Stimulated activated CD4-positive, alpha-beta T cell treated with anti-CD3 and anti-CD28 coated beads, Interleukin-2, amount 100 ng/mL, for 4 hours (primary cell): Measurements from ENCODE around the gene TSPOAP1.

ENCODE experiments used
- DNase-seq: peaks from one replicate; pipeline ENCODE4 v3.0.0-alpha.2; 2020; ENCODE audit warnings: low read depth

Gene TSPOAP1

DNA sequence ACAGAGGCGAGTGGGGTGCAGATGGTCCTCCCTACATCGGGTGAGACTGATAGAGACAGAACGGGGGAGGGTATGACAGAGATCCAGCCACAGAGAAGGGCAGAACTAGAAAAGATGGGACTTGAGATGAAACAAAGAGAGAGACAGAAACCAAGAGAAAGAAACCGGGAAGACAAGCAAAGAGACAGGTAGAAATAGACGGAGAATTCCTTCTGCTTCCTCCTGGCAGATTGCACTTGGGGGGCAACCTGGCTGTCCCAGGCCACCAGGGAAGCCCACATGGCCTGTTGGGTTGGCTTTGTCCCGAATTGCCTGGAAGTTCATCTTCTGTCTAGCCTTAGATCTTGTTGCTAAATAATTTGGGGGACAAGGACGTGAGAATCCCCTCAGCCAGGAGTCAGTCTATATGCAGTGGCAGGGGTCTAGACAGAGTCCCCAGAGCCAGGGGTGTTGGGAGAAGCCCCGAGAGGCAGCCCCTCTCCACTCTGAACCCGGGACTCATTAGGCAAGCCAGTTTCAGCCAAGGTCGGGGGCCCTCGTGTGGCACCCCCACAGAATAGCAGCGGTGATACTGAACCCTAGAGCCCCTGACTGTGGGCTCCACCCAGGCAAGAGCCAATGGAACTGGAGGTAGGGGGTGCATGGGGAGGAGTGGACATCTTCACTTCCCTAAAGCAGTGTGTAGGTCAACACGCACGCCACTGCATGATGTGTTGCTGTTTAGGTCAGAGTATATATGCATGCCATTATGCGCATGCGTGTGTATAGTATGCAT, 627 bp upstream of the TSPOAP1 start:
- peak; percentile 83 for DNase-seq

DNA sequence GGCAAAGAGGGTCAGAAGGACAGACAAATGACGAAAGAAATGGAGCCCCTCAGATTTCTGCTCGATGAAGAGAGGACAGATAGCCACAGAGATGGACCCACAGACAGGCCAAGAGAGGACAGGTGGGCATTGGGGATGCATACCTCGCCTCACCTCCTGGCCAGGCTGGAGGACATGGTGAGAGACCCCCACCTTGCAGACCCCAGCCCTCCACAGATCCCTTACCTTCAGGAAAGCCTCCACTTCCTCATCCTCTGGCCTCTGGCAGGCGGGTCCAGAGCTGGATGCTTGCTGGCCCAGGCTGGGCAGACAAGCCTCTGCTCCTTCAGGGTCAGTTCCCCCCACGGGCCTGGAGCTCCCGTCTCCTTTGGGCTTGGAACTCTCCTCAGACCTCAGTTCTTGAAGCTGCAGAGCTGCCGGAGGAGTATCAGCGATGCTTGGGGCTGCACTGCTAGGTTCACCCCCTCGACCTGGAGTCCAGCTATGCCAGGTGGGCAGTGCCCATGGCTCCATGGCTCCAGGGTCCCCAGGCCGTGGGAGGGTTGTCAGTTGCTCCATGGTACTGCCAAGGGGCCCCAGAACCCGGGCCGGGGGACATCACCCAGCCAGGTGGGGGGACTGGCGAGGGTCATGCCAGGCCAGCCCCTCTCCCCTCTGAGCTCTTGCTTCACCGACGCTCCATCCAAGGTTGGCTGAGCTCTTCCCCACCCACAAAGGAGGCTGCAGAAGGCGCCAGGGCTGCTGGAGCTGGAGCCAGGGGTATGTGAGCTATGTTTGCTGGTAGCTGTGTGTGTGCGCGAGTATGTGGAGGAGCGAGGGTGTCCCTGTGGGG, 1.0 kb downstream of the TSPOAP1 start:
- DNase-seq, result no peak

DNA sequence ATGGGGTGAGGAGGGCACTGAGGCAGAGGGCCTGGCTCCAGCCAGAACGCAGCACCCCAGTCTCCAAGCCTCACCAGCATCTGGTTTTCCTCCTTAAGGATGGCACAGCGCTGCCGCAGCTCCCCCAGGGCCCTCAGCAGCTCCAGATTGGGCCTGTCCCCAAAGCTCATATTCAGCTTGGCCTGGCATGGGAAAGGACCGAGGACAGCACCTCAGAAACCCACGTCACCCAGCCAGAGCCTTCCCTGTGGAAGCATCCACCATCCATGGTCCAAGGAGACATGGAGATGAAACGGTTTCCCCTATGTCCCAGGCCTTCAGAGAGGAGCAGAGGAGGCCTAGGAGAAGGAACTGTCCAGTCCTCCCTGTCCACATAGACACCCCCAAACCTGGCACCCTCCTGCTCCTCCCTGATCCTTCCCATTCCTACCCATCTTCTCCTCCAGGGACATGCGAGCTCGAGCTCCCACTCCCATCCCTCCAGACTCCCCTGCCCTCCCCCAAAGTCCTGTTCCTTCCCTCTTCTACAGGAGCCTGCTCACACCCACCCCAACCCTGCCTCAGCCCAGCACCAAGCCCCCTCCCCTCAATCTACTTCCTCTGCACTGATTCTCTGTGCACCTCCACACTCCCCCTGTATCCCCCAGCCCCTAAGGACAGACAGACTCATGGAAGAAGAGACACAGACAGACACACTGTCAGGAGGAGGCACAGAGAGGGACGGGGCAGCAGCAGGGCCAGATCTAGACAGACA, 1.8 kb downstream of the TSPOAP1 start:
- DNase-seq, result no peak

DNA sequence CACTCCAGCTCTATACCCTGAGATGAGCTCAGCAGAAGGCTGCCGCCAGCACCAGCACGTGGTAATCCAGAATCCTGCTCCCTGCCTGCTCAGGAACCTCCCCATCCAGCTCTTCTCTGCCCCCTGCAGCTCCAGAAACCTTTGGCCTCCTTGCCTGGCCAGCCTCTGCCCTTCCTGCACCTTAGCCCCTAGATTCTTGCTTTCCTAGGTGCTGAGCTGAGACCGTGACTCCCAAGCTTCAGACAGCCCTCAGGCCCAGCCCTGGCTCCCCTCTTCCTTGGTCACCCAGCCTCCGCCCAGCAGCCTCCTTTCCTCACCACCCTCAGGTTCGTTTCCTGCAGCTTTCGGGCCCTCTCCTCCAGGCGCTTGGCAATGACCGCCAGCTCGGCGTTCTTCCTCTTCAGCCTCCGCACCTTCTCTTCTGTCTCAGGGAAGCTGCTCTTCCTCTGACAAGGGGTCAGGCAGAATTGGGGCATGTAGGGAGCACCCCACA, 2.6 kb downstream of the TSPOAP1 start:
- DNase-seq, result no peak

DNA sequence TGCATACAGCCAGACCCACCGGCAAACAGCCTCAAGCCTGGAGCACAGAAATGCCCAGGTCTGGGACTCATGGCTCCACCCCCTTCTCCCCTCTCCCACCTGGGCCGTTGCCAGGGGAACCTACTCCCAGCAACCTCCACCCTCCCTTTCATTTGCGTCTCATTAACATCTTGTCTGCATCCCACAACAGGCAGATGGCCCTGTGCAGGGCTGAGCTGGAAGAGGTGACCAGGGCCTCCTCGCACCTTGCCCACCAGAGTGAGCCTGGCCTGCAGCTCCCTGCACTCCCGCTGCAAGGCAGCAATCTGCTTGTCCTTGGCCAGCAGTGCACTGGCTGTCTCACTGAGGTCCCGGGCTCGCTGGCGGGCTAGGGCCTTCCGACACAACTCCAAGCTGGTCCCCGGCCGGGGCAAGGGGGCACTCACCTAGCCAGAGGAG, 3.3 kb downstream of the TSPOAP1 start:
- no peak for DNase-seq

DNA sequence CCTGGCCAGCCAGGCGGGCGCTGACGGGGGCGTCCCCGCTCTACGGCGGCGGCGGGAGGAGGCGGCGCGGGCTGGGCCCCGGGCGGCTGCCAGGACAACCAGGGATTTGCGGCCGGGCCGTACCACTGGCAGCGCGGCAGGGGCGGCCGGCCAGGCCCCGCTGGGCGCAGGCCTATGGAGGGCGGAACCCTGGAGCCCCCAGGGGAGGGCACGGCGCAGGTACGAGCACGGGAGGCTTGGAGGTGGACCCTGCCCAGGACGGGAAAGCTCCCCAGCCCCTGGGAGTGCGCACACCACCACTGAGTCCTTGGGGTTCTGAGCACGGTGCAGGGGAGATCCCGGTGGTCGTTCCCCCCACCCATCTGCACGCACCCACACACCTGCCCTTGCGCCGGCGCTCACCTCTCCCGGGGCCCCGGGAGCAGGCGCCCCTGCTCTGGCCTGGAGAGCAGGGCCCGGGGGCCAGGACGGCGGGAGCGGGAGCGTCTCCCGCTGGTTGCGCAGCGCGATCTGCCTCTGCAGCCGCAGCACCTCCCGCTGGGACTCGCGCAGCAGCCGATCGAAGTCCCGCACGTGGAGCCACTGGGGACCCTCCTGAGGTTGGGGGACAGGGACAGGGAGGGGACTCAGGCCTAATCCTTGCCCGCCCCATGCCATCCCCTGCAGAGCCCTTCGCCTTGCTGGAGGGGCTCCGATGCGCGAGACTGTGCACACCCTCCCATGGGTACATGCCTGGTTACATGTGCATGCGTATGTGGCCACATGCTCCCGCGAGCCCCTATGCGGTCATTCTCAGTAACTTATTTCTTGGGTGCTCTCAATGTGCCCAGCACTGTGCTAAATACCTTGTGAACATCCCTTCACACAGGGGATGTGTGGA, 3.9 kb downstream of the TSPOAP1 start:
- DNase-seq, result no peak

DNA sequence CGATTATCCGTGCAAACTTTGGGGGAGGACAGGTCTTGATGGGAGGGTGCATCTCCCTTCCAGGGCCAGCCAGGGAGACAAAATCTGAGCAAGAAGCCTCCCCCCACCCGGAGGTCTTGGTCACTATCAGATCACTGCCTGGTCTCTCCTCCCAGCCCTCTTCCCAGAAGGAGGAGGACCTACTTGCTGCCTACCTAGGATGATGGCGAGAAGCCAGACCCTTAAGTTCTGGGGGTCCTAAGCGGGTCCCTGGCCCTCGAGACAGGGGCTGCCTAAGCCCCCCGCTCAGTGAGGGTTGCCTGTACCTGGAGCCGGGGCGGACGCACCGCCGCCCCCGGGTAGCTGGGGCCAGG, 4.6 kb downstream of the TSPOAP1 start:
- no peak for DNase-seq

DNA sequence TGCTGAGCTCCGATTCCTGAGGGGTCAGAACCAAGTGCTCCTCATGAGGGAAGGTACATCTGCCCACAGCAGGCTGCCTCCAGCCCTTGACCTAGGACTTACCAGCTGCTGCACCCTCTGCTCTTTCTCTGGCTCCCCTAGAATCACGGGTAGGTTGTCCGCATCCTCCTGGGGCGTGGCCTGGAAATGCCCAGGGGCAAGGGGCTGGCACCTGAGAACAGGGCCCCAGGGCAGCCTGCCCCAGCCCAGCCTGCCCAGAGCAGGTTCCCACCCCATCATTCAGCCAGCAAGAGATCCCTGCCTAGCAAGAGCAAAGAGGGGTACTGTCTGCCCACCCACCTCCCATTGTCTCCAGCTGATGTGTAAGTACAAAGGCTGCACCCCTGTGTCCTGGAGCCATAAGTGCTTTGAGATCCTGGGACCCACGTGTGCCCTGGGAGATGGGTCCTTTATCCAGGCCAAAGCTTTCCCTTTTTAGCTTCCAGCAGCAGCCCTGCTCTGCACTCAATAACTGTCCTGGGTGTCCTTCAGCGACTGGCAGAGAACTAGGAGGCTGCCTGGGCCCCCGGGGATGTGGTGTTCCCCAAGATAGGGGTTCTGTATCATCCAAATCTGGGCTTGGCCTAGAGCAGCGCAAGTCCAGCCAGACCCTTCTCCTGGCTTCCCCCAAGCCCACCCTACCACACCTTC, 5.1 kb downstream of the TSPOAP1 start:
- DNase-seq, result no peak

DNA sequence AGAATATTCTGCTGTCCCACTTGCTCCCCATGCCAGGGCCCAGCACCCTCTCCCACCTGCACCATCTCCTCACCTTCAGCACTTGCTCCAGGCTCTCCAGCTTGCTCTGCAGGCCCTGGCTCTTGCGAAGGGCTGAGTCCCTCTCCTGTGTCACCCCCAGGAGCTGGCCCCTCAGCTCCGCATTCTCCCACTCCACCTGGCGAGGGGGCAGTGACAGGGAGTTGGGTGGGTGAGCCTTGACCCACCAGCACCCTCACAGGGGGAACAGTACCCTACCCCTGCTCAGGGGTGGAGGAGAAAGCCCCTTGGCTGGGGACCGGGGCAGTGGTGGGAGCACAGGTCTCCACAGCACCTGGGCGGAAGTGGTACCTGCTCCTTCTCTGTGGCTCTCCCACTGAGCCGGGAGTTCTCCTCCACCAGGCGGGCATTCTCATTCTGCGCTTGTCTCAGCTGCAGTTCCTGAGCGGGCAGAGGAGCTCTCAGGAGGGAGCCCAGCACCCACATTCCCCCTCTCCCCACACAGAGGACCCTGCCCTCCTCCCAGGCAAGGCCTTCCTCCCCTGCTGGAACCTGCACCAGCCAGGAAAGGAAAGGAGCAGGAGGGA, 5.9 kb downstream of the TSPOAP1 start:
- DNase-seq, result no peak

DNA sequence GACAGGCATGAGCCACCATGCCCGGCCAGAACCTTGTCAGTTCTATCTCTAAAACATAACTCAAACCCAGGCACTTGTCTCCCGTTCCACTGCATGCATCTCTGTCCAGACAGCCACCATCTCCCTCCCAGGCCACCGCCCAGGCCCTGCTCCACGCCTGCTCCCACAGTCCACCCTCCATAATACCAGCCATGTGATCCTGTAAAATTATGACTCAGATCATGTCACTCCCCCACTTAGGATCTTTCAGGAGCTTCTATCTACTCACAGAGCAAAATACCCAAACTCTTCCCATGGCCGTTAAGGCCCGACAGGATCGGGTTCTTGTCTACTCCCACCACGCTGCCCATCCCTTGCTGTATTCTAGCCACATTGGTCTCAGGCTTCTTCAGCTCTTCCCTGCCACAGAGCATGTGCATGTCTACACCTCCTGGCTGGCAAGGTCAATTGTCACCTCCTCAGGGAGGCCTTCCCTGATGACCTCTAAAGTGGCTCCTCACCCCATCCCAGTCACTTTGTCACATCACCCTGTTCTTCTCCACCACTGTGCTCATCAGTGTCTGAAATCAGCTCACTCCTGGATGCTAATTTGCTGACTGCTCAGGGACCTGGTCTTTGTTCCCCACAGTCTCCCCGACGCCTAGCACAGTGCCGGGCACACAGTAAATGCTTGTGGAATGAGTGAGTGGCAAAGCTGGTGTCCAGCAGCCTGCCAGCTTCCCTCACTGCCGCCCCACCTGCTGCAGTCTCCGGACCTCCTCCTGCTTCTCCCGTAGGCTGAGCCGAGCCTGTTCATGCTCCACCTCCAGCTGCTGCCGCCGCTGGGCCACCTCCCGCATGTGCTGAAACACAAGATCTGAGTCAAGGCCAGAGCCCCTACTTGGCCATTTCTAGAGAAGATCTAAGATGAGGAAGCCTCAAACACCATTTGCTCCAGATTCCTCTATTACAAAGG, 6.7 kb downstream of the TSPOAP1 start:
- DNase-seq, result no peak

DNA sequence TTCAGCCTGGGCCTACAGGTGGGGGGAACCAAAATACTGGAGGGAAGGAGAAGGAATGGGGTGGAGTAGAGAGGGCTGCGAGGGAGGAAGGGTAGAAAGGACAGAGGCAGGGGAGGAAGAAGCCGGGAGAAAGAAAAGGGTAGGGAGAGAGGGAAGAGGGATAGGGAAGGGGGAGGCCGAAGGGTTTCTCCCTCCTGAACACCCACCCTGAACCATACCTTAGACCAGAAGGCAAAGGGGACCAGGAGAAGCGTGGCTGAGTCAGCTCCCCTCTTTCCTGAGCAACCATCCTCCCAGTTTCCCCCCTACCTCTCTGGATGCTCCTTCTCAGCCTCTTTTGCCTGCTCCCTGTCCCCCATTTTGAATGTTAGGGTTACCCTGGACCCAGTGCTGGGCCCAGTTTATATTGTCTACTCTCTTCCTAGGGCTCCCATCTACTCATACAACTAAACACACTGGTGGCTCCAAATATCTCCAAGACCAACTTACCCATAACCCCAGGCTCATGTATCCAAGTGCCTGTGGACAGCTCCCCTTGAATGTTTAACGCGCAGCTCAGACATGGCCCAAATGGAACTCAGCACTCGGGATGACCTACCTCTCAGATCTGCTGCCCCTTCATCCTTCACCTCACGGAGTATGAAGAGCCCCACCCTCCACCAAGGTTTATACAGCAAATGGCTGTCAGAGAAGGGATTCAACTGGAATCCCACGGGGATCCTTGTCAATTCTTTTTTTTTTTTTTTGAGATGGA, 7.8 kb downstream of the TSPOAP1 start:
- DNase-seq, result no peak

DNA sequence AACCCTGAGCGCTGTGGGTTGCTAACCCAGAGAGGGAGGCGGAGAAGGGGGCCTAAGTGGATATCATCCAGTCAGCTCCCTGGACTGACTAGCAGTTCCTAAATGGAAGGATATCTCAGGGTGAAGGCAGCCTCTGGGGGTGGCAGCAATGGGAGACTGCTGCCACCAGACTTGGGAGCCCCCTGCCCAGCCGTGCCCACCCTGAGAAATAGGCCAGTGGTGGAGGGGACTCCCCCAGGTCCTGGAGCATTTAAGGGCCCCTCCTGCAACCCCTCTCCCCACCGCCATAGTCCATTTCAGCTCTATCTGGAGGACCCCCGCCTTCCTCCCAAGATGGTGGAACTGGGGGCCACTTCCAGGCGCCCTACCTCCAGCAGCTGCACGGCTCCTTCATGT, 8.4 kb downstream of the TSPOAP1 start:
- DNase-seq, result no peak

DNA sequence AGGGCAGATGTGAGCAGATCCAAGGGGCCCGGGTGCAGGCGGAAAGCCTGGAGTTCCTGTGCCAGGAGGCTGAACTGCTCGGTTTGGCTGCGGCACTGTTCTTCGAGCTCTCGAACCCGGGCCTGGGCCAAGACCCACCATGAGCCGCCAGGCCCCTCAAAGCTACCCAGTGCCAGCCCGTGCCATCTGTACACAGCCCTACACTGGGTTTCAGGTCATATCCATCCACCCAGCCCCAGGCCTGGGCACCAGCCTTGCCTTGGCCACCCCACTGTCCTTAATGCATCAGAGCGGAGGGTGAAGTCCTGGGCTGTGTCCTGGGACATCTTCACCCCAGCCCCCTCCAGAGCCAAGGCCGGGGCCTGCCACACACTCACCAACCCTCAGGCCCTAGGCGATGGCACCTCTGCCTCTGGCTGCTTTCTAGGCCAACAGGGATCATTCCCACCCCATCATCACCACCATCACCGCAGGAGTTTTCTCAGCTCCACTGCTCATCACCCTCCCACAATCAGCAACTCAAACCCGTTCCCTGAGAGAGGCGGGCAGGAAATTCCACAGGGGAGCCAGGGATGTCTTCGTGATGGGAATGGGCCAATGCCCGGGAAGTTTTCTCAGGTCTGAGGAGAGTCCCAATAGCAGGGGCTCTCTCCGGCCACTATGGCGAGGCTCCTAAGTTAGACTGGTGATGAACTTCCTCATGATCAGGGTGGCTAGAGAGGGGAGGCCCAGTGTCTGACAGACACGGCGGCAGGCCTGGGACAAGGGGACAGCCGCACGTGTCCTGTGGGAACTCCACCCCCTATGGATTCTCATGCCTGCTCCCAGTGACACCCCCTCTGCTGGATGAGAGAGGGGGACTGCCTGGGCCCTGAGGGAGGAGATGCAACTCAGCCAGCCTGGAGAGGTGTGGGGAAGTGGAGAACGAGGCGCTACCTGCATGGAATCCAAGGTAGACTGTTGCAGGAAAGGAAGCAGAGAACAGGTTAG, 9.1 kb downstream of the TSPOAP1 start:
- no peak for DNase-seq

DNA sequence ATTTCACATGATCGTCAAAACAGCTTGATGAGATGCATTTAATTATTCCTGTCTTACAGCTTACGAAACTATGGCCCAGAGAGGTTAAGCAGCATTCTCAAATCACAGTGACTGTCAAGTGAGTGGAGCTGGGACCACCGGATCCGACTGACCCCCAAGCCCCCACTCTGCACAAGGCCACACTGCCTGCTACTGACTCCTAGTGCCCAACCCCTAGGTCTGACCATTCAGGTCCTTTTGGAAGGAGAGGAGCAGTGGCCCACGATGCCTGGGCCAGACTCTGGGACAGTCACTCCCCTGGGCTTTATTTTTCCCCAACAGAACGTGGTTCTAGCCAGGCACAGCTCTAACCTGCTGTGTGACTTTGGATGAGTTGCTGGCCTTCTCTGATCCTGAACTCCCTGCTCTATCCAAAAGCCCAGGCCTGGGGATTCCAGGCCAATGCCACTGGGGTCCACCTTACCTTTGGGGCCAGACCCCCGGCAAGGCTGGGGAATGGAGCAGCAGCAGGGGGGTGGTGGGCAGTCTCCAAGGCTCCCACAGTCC, 9.9 kb downstream of the TSPOAP1 start:
- DNase-seq, result no peak

DNA sequence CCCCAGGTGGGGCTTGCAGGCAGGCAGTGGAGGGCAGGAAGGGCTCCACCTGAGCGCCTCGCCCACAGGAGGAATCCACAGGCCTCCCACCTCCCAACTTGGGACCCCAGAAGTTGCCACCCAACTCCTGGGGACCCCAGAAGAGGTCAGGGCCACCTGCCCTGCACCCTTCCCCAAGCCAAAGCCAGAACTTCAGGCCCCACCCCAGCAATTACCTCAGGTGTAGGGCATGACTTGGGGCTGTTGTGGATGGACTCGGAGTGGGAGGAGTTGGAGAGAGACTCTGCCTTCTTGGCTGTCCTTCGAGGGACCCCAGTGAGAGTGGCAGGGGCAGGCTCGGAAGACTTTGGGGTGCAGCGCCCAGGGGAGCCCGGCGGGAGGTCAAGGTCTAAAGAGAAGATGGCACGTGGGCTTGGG, 10.5 kb downstream of the TSPOAP1 start:
- DNase-seq, result no peak

DNA sequence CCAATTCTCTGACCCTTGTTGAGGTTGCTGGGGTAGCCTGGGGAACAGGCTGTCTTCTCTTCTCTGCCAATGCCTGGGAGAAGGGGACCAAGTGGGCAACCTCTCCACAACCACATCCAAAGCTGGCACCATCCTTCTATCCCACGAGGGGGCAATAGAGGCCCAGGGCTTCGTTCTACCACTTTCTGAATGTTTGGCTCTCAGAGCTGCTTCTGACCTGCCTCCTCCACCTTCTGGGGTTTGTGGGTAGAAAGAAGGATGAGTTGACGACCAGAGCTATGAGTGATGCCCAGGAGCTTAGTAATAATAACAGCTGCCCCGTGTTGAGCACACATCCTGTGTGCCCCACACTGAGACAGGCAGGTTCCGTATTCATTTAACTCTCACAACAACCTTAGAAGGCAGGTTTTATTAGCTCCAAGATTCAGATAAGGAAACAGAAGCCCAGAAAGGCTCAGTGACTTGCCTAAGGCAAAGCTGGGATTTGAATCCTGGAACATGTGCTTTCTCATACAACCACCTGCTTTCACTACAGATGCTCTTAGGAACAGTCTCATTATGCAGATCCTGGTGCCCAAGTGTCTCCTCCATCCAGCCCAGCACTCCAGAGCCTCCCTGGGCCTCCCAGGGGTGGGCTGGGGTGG, 11.1 kb downstream of the TSPOAP1 start:
- DNase-seq, result peak; percentile 64
